ENCODE data around the gene NCR1.
"Not testable (repeated sequence)": the region's sequence is repeated elsewhere in the genome, so short reads cannot be mapped to it uniquely, and the experiment has no call there.

GRCh38 chr19:54939538-54939937 is 33.6 kb downstream of the NCR1 start:
- TF ChIP-seq, protein P1, sequence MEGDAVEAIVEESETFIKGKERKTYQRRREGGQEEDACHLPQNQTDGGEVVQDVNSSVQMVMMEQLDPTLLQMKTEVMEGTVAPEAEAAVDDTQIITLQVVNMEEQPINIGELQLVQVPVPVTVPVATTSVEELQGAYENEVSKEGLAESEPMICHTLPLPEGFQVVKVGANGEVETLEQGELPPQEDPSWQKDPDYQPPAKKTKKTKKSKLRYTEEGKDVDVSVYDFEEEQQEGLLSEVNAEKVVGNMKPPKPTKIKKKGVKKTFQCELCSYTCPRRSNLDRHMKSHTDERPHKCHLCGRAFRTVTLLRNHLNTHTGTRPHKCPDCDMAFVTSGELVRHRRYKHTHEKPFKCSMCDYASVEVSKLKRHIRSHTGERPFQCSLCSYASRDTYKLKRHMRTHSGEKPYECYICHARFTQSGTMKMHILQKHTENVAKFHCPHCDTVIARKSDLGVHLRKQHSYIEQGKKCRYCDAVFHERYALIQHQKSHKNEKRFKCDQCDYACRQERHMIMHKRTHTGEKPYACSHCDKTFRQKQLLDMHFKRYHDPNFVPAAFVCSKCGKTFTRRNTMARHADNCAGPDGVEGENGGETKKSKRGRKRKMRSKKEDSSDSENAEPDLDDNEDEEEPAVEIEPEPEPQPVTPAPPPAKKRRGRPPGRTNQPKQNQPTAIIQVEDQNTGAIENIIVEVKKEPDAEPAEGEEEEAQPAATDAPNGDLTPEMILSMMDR (conservative IDR thresholded peaks at IDR 0.05; ENCODE audit: low read length) = not testable (repeated sequence)
- TF ChIP-seq EZH2phosphoT487 (IDR thresholded peaks at IDR 0.05; ENCODE audit: borderline replicate concordance) = not testable (repeated sequence)
